ENCODE data around the gene CYTL1. TPM values are rescaled to one million over a fixed set of nuclear protein-coding genes. Genes with fewer than 3 reads are reported as not detected.

The CYTL1 gene
- polyA plus RNA-seq, 2 of the 4 experiments (the other 2 are of a cell fraction) = not detected

DNA sequence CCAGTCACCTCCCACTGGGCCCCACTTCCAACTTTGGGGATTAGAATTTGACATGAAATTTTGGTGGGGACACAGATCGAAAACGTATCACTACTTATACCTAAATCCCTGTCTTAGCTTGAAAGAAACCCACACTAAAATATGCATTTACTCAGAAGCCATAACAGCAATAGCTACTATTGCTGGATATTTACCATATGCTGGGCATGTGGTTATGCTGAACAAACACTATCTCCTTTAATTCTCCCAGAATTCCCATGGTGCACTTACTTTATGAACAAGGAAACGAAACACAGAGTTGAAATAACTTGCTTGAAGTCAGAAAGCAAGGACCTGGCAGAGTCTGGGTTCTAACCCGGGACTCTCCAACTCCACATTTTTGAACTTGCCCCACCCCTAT lies 39.3 kb downstream of the CYTL1 start:
- peaks cover 3% of the 10 kb centered on the region; the same call in 2 of the 3 replicates for H3K9me3 ChIP-seq
- H3K4me2 ChIP-seq = no peak overlapping the region
- TF ChIP-seq CHD2 (IDR thresholded peaks at IDR 0.05; ENCODE audit: low read length, partially characterized antibody) (no peak), TFCP2L1 (CRISPR knock-in tag; IDR thresholded peaks at IDR 0.05) (no peak)
- TF ChIP-seq, protein P1, sequence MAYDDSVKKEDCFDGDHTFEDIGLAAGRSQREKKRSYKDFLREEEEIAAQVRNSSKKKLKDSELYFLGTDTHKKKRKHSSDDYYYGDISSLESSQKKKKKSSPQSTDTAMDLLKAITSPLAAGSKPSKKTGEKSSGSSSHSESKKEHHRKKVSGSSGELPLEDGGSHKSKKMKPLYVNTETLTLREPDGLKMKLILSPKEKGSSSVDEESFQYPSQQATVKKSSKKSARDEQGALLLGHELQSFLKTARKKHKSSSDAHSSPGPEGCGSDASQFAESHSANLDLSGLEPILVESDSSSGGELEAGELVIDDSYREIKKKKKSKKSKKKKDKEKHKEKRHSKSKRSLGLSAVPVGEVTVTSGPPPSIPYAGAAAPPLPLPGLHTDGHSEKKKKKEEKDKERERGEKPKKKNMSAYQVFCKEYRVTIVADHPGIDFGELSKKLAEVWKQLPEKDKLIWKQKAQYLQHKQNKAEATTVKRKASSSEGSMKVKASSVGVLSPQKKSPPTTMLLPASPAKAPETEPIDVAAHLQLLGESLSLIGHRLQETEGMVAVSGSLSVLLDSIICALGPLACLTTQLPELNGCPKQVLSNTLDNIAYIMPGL (CRISPR knock-in tag; IDR thresholded peaks at IDR 0.05; ENCODE audit: borderline replicate concordance) = no peak
- TF ChIP-seq, protein P2, sequence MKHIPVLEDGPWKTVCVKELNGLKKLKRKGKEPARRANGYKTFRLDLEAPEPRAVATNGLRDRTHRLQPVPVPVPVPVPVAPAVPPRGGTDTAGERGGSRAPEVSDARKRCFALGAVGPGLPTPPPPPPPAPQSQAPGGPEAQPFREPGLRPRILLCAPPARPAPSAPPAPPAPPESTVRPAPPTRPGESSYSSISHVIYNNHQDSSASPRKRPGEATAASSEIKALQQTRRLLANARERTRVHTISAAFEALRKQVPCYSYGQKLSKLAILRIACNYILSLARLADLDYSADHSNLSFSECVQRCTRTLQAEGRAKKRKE (CRISPR knock-in tag; IDR thresholded peaks at IDR 0.05; ENCODE audit: low read depth) = no peak
- TF ChIP-seq, protein P3, sequence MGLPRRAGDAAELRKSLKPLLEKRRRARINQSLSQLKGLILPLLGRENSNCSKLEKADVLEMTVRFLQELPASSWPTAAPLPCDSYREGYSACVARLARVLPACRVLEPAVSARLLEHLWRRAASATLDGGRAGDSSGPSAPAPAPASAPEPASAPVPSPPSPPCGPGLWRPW (IDR thresholded peaks at IDR 0.05) = no peak
- no peak for ATAC-seq
- no peak overlapping the region for H3K4me3 ChIP-seq
- CTCF ChIA-PET = interaction anchor here (0.6 to 1.3 kb wide), 2 partner anchors 9 to 61 kb away, joined by 3 read pairs; no protein-coding TSS in a partner anchor
- POLR2A ChIA-PET = no interaction called here
- 48% methylated on average over 4 of the region's 4 CpGs for WGBS (ENCODE audit: missing lambda C conversion rate)
- no peaks in the 10 kb centered on the region for H3K4me1 ChIP-seq
- no peak overlapping the region for H3K27ac ChIP-seq
- FAIRE-seq = no peak
- no peak for DNase-seq (ENCODE audit: low read depth in 1 of 2, low spot score in 1 of 2)

DNA sequence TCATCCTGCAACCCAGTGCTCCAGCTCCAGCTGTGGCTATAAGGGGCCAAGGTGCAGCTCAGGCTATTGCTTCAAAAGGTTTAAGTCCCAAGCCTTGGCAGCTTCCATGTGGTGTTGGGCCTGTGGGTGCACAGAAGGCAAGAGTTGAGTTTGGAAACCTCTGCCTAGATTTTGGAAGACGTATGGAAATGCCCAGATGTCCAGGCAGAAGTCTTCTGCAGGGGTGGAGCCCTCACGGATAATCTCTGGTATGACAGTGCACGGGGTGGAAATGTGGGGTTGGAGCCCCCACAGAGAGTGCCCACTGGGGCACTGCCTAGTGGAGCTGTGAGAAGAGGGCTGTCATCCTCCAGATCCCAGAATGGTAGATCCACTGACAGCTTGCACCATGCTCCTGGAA lies 44.5 kb downstream of the CYTL1 start:
- no peak for DNase-seq (ENCODE audit: low read depth in 1 of 2, low spot score in 1 of 2)
- no peak for TF ChIP-seq HOXB5 (CRISPR knock-in tag; IDR thresholded peaks at IDR 0.05)
- TF ChIP-seq PHF8 (IDR thresholded peaks at IDR 0.05; ENCODE audit: borderline replicate concordance, low read depth) = no peak
- TF ChIP-seq NFE2L2 (conservative IDR thresholded peaks at IDR 0.05; ENCODE audit: low read length) = no peak
- TF ChIP-seq EHF (CRISPR knock-in tag; IDR thresholded peaks at IDR 0.05) = no peak
- TF ChIP-seq ZFP36 (IDR thresholded peaks at IDR 0.05; ENCODE audit: borderline replicate concordance, partially characterized antibody) = no peak
- TF ChIP-seq CHD2 (IDR thresholded peaks at IDR 0.05; ENCODE audit: low read length, partially characterized antibody) = no peak
- TF ChIP-seq RCOR1 (IDR thresholded peaks at IDR 0.05; ENCODE audit: low read depth, low read length) = no peak
- no peak for TF ChIP-seq RAD21 (conservative IDR thresholded peaks at IDR 0.05 in 1 of 2, IDR thresholded peaks at IDR 0.05 in 1 of 2)
- TF ChIP-seq EP300 (IDR thresholded peaks at IDR 0.05) = no peak
- TF ChIP-seq KDM1A (IDR thresholded peaks at IDR 0.05; ENCODE audit: low read depth) = no peak
- TF ChIP-seq, protein P4, sequence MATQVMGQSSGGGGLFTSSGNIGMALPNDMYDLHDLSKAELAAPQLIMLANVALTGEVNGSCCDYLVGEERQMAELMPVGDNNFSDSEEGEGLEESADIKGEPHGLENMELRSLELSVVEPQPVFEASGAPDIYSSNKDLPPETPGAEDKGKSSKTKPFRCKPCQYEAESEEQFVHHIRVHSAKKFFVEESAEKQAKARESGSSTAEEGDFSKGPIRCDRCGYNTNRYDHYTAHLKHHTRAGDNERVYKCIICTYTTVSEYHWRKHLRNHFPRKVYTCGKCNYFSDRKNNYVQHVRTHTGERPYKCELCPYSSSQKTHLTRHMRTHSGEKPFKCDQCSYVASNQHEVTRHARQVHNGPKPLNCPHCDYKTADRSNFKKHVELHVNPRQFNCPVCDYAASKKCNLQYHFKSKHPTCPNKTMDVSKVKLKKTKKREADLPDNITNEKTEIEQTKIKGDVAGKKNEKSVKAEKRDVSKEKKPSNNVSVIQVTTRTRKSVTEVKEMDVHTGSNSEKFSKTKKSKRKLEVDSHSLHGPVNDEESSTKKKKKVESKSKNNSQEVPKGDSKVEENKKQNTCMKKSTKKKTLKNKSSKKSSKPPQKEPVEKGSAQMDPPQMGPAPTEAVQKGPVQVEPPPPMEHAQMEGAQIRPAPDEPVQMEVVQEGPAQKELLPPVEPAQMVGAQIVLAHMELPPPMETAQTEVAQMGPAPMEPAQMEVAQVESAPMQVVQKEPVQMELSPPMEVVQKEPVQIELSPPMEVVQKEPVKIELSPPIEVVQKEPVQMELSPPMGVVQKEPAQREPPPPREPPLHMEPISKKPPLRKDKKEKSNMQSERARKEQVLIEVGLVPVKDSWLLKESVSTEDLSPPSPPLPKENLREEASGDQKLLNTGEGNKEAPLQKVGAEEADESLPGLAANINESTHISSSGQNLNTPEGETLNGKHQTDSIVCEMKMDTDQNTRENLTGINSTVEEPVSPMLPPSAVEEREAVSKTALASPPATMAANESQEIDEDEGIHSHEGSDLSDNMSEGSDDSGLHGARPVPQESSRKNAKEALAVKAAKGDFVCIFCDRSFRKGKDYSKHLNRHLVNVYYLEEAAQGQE (IDR thresholded peaks at IDR 0.05) = no peak
- TF ChIP-seq, protein P5, sequence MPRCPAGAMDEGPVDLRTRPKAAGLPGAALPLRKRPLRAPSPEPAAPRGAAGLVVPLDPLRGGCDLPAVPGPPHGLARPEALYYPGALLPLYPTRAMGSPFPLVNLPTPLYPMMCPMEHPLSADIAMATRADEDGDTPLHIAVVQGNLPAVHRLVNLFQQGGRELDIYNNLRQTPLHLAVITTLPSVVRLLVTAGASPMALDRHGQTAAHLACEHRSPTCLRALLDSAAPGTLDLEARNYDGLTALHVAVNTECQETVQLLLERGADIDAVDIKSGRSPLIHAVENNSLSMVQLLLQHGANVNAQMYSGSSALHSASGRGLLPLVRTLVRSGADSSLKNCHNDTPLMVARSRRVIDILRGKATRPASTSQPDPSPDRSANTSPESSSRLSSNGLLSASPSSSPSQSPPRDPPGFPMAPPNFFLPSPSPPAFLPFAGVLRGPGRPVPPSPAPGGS (IDR thresholded peaks at IDR 0.05) = no peak
- TF ChIP-seq TP53 (CRISPR knock-in tag; IDR thresholded peaks at IDR 0.05) = no peak
- TF ChIP-seq MAFK (IDR thresholded peaks at IDR 0.05; ENCODE audit: partially characterized antibody) = no peak
- TF ChIP-seq CBX2 (IDR thresholded peaks at IDR 0.05; ENCODE audit: borderline replicate concordance, low read depth) = no peak
- TF ChIP-seq, protein P3 (IDR thresholded peaks at IDR 0.05) = no peak
- Histone ChIP-seq H3K4me2 (no peak overlapping the region), H3K4me1 (peaks cover under 1% of the 10 kb centered on the region; the same call in 1 of the 3 replicates), H3K27ac (no peak overlapping the region), H3K9me3 (peaks cover 10% of the 10 kb centered on the region; the same call in 2 of the 3 replicates), H3K4me3 (no peak overlapping the region)
- no peak for FAIRE-seq
- ATAC-seq = no peak
- ChIA-PET POLR2A (no interaction called here), CTCF (no interaction called here)
- WGBS (ENCODE audit: missing lambda C conversion rate) = 32% methylated on average over 3 of the region's 3 CpGs
